ENCODE measurements around the gene SF1.

GRCh38 chr11:64800303-64801157 is 22.2 kb upstream of the SF1 start:
- TF ChIP-seq ELF4 (IDR thresholded peaks at IDR 0.05) (no peak), NFRKB (IDR thresholded peaks at IDR 0.05) (no peak), ZNF384 (IDR thresholded peaks at IDR 0.05) (no peak)
